ENCODE measurements around the gene RHCG. TPM values are rescaled to one million over a fixed set of nuclear protein-coding genes. Genes with fewer than 3 reads are reported as not detected.
A peak's percentile ranks its signal among the peaks of the same experiment; 100 is the strongest.

RHCG gene
- total RNA-seq, 1 experiment from 2014 or later, result 0.28 TPM

DNA sequence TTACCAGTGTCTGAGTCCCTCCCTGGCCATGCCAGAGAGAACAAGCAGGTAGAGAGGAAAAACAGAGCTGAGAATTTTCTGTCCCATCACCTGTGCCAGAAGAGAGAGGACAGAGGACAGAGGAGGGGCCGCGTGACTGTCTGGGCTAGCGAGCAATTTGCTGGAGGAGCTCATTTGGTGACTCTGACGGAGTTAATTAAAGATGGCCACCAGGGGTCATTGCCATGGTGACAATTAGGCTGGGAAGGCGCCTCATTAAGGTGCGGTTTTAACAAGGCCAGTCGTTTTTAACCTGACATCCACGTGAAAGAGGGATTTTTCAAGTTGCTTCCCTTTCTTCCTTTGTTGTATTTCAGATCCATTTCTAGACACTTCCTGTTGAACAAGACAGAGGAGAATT, 72.4 kb downstream of the RHCG start:
- no peak overlapping the region for H2BK20ac ChIP-seq (ENCODE audit: low read depth, low read length, poor library complexity, severe bottlenecking)
- no peaks in the 10 kb centered on the region for H3K9me3 ChIP-seq (ENCODE audit: control insufficient read depth, low read depth, low read length)
- H3K4me1 Mint-ChIP-seq, result peaks cover 8 to 12% of the 10 kb centered on the region in 2 experiments
- H3K4me1 ChIP-seq (ENCODE audit: insufficient read depth, low read length), result 0 out of 2 replicates have a peak, but pooled peaks cover 6% of the 10 kb centered on the region
- no peak overlapping the region for H3K27ac Mint-ChIP-seq
- H3K18ac ChIP-seq (ENCODE audit: insufficient read length, low read depth, low read length), result no peak overlapping the region
- H2BK12ac ChIP-seq (ENCODE audit: insufficient read length, low read depth, low read length), result no peak overlapping the region
- no peak overlapping the region for H4K8ac ChIP-seq (replicated peaks; ENCODE audit: insufficient read length, low read depth, low read length)
- no peak overlapping the region for H2BK15ac ChIP-seq (ENCODE audit: low read depth, low read length)
- H3K9ac ChIP-seq (ENCODE audit: extremely low read depth, insufficient read length, low read length), result no peak overlapping the region
- H3K9me3 Mint-ChIP-seq, result no peaks in the 10 kb centered on the region
- no peak overlapping the region for H4K5ac ChIP-seq (ENCODE audit: insufficient read length, low read depth, low read length)
- H4K91ac ChIP-seq (ENCODE audit: insufficient read length, low read depth, low read length), result no peak overlapping the region
- H3K4ac ChIP-seq (ENCODE audit: low read depth, low read length), result no peak overlapping the region
- H2AFZ ChIP-seq (ENCODE audit: low read length), result no peak overlapping the region
- H3K27me3 Mint-ChIP-seq (ENCODE audit: low read depth), result peaks cover 70% of the 10 kb centered on the region
- H3K56ac ChIP-seq (ENCODE audit: insufficient read length, low read depth, low read length), result no peak overlapping the region
- H2AK5ac ChIP-seq (ENCODE audit: insufficient read length, low read length), result no peak overlapping the region
- no peak overlapping the region for H2BK120ac ChIP-seq (ENCODE audit: low read depth, low read length, poor library complexity, severe bottlenecking)
- H3K14ac ChIP-seq (ENCODE audit: insufficient read depth, low read length), result no peak overlapping the region
- no peaks in the 10 kb centered on the region for H4K20me1 ChIP-seq (ENCODE audit: control insufficient read depth, insufficient read depth, insufficient read length)
- H2BK5ac ChIP-seq (ENCODE audit: insufficient read length, low read length), result no peak overlapping the region
- TF ChIP-seq, protein P1, sequence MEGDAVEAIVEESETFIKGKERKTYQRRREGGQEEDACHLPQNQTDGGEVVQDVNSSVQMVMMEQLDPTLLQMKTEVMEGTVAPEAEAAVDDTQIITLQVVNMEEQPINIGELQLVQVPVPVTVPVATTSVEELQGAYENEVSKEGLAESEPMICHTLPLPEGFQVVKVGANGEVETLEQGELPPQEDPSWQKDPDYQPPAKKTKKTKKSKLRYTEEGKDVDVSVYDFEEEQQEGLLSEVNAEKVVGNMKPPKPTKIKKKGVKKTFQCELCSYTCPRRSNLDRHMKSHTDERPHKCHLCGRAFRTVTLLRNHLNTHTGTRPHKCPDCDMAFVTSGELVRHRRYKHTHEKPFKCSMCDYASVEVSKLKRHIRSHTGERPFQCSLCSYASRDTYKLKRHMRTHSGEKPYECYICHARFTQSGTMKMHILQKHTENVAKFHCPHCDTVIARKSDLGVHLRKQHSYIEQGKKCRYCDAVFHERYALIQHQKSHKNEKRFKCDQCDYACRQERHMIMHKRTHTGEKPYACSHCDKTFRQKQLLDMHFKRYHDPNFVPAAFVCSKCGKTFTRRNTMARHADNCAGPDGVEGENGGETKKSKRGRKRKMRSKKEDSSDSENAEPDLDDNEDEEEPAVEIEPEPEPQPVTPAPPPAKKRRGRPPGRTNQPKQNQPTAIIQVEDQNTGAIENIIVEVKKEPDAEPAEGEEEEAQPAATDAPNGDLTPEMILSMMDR (conservative IDR thresholded peaks at IDR 0.05), result peak; percentile 44; the same call in 2 of the 3 replicates
- no peak for DNase-seq
- H3K79me1 ChIP-seq (ENCODE audit: insufficient read depth, low read depth, low read length, poor library complexity, severe bottlenecking), result no peaks in the 10 kb centered on the region
- H3K23me2 ChIP-seq (ENCODE audit: insufficient read length, low read depth, low read length, poor library complexity, severe bottlenecking), result no peaks in the 10 kb centered on the region
- H3K23ac ChIP-seq (ENCODE audit: insufficient read length, low read depth, low read length), result no peak overlapping the region
- H3K4me3 Mint-ChIP-seq, result no peak overlapping the region
- WGBS (ENCODE audit: extremely low coverage, insufficient read length, low lambda C conversion rate), result no CpG with 5 or more reads among the region's 8 CpGs
- no peaks in the 10 kb centered on the region; a peak in 1 of 7 replicates for H3K36me3 Mint-ChIP-seq (ENCODE audit: insufficient read depth in 1 of 3, low read depth in 3 of 3)
- no peak overlapping the region for H3T11ph ChIP-seq (ENCODE audit: low read length)
- H3K27me3 ChIP-seq (ENCODE audit: insufficient read depth, low read length), result peaks cover under 1% of the 10 kb centered on the region; the same call in 1 of the 2 replicates
- no peaks in the 10 kb centered on the region for H3K79me2 ChIP-seq (ENCODE audit: insufficient read depth, low read length)
- H3K4me2 ChIP-seq (ENCODE audit: insufficient read depth, insufficient read length, low read length), result no peak overlapping the region
- no peak overlapping the region for H3K27ac ChIP-seq (ENCODE audit: insufficient read length, low read depth, low read length)

Other genes with a start within 250 kb of the RHCG start
- 57.7 and 60.3 TPM in 2 replicates for gene POLG, start 161.8 kb downstream of the RHCG start, total RNA-seq (2021)
- 26.0 TPM in 2 replicates for gene TICRR, start 78.9 kb upstream of the RHCG start, total RNA-seq (2021)
- gene KIF7, start 158.9 kb upstream of the RHCG start, total RNA-seq (2021), result 22.0 and 23.4 TPM in 2 replicates
- gene PLIN1, start 182.8 kb upstream of the RHCG start, total RNA-seq (2021), result 0.09 TPM in 1 of 2 replicates, not detected in the other
- 1.3 and 1.4 TPM in 2 replicates for gene PEX11A, start 194.2 kb upstream of the RHCG start, total RNA-seq (2021)
- gene WDR93, start 194.2 kb upstream of the RHCG start, total RNA-seq (2021), result not detected in 2 replicates

Measured in H9 (cell line).